ENCODE results near the gene POC1A. TPM values are rescaled to one million over a fixed set of nuclear protein-coding genes. Genes with fewer than 3 reads are reported as not detected.

POC1A gene
- polyA plus RNA-seq, 1 of the 3 experiments (the other 2 are of a cell fraction), result 11.7 TPM

DNA sequence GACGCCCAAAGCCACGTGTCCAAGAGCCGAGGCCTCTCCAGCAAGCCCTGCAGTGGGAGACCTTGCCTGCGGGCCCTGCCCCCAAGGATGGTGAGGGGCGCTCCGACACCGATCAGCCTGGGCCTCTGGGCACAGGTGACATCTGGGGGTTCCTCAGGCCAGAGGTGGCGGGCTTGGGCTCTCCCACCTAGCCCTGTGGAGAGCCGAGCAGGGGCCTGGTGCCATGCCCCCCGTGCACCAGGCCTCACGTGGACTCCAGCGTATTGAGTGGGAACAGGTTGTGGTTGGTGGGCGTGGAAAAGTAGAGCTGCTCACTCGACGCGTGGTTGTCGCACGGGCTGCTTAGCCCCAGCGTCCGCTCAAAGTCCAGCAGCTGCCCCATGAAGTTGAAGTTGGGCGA, 103.7 kb downstream of the POC1A start:
- peaks cover 26 to 52% of the 10 kb centered on the region in 2 experiments for H3K36me3 ChIP-seq (replicated peaks in 1 of 2; ENCODE audit: control insufficient read depth in 1 of 2, insufficient read depth in 2 of 2, low read length in 1 of 2)
- no peaks in the 10 kb centered on the region for H4K20me1 ChIP-seq (ENCODE audit: insufficient read depth)
- peak overlapping the region in 1 of 2 experiments; percentile 93; a peak in 2 of 4 replicates for H3K27ac ChIP-seq (ENCODE audit: low read depth in 2 of 2, low read length in 1 of 2)
- peaks cover 46% of the 10 kb centered on the region for H3F3A ChIP-seq (replicated peaks; ENCODE audit: insufficient read depth)
- H3K9me3 ChIP-seq, result no peaks in the 10 kb centered on the region
- H3K4me2 ChIP-seq, result no peak overlapping the region
- peaks cover 77% of the 10 kb centered on the region for H3K79me2 ChIP-seq (ENCODE audit: insufficient read depth)
- POLR2A ChIA-PET, result interaction anchor here (1.1 to 5.0 kb wide), 2 partner anchors 22 to 70 kb away, joined by 3 to 35 read pairs; no protein-coding TSS in a partner anchor
- no peak overlapping the region; a peak in 1 of 4 replicates for H3K4me3 ChIP-seq (ENCODE audit: low read depth in 2 of 2, low read length in 1 of 2)
- no peak overlapping the region for H3K9ac ChIP-seq
- CTCF ChIA-PET, result interaction anchor here (9.1 to 29.9 kb wide), 3 partner anchors 8 to 72 kb away, joined by 163 to 983 read pairs (median 189); no protein-coding TSS in a partner anchor
- H3K4me1 ChIP-seq (ENCODE audit: control insufficient read depth in 1 of 2, insufficient read depth in 2 of 2, low read depth in 1 of 2, low read length in 1 of 2), result peaks cover 43 to 88% of the 10 kb centered on the region in 2 experiments
- no peak for DNase-seq
- H3K9me2 ChIP-seq, result no peaks in the 10 kb centered on the region
- TF ChIP-seq, protein P1, sequence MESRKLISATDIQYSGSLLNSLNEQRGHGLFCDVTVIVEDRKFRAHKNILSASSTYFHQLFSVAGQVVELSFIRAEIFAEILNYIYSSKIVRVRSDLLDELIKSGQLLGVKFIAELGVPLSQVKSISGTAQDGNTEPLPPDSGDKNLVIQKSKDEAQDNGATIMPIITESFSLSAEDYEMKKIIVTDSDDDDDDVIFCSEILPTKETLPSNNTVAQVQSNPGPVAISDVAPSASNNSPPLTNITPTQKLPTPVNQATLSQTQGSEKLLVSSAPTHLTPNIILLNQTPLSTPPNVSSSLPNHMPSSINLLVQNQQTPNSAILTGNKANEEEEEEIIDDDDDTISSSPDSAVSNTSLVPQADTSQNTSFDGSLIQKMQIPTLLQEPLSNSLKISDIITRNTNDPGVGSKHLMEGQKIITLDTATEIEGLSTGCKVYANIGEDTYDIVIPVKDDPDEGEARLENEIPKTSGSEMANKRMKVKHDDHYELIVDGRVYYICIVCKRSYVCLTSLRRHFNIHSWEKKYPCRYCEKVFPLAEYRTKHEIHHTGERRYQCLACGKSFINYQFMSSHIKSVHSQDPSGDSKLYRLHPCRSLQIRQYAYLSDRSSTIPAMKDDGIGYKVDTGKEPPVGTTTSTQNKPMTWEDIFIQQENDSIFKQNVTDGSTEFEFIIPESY (IDR thresholded peaks at IDR 0.05; ENCODE audit: borderline replicate concordance, low read depth), result no peak
- TF ChIP-seq TAF1 (IDR thresholded peaks at IDR 0.05; ENCODE audit: borderline replicate concordance, low read depth, low read length) (no peak), YY1 (IDR thresholded peaks at IDR 0.05; ENCODE audit: low read depth) (no peak)
- TF ChIP-seq, protein P2, sequence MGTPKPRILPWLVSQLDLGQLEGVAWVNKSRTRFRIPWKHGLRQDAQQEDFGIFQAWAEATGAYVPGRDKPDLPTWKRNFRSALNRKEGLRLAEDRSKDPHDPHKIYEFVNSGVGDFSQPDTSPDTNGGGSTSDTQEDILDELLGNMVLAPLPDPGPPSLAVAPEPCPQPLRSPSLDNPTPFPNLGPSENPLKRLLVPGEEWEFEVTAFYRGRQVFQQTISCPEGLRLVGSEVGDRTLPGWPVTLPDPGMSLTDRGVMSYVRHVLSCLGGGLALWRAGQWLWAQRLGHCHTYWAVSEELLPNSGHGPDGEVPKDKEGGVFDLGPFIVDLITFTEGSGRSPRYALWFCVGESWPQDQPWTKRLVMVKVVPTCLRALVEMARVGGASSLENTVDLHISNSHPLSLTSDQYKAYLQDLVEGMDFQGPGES (IDR thresholded peaks at IDR 0.05; ENCODE audit: low read depth, low read length), result no peak
- no peak overlapping the region for H2AFZ ChIP-seq (ENCODE audit: low read depth)
- H3K27me3 ChIP-seq (ENCODE audit: insufficient read depth), result no peaks in the 10 kb centered on the region
- WGBS (ENCODE audit: low lambda C conversion rate), result 97% methylated on average over 13 of the region's 21 CpGs

- peaks cover 26 to 52% of the 10 kb centered on the region in 2 experiments for H3K36me3 ChIP-seq (replicated peaks in 1 of 2; ENCODE audit: control insufficient read depth in 1 of 2, insufficient read depth in 2 of 2, low read length in 1 of 2)
- H3K27me3 ChIP-seq (ENCODE audit: insufficient read depth), result no peaks in the 10 kb centered on the region
- H3K79me2 ChIP-seq (ENCODE audit: insufficient read depth), result peaks cover 66% of the 10 kb centered on the region
- H3K4me3 ChIP-seq (ENCODE audit: low read depth in 2 of 2, low read length in 1 of 2), result peak overlapping the region in 1 of 2 experiments; percentile 7; a peak in 1 of 4 replicates
- H3K9ac ChIP-seq, result no peak overlapping the region; the same call in 1 of the 2 replicates
- H3K27ac ChIP-seq (ENCODE audit: low read depth in 2 of 2, low read length in 1 of 2), result peak overlapping the region; percentile 93 to 100
- no peak for TF ChIP-seq MXI1 (IDR thresholded peaks at IDR 0.05; ENCODE audit: low read depth, low read length)
- TF ChIP-seq, protein P3, sequence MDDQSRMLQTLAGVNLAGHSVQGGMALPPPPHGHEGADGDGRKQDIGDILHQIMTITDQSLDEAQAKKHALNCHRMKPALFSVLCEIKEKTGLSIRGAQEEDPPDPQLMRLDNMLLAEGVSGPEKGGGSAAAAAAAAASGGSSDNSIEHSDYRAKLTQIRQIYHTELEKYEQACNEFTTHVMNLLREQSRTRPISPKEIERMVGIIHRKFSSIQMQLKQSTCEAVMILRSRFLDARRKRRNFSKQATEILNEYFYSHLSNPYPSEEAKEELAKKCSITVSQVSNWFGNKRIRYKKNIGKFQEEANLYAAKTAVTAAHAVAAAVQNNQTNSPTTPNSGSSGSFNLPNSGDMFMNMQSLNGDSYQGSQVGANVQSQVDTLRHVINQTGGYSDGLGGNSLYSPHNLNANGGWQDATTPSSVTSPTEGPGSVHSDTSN (IDR thresholded peaks at IDR 0.05), result no peak
- no peak for TF ChIP-seq SIN3A (IDR thresholded peaks at IDR 0.05; ENCODE audit: borderline replicate concordance, low read depth, low read length)
- TF ChIP-seq RCOR1 (IDR thresholded peaks at IDR 0.05; ENCODE audit: low read length), result no peak
- no peak for TF ChIP-seq POLR2AphosphoS5 (IDR thresholded peaks at IDR 0.05; ENCODE audit: low read depth, low read length)
- TF ChIP-seq, protein P1 (IDR thresholded peaks at IDR 0.05; ENCODE audit: borderline replicate concordance, low read depth), result no peak
- TF ChIP-seq REST (IDR thresholded peaks at IDR 0.05; ENCODE audit: low read depth, low read length), result no peak
- no peak for TF ChIP-seq RAD21 (IDR thresholded peaks at IDR 0.05; ENCODE audit: low read length)
- TF ChIP-seq RXRA (IDR thresholded peaks at IDR 0.05; ENCODE audit: borderline replicate concordance, low read depth), result no peak
- TF ChIP-seq TAF1 (IDR thresholded peaks at IDR 0.05; ENCODE audit: borderline replicate concordance, low read depth, low read length), result no peak
- TF ChIP-seq GABPA (IDR thresholded peaks at IDR 0.05; ENCODE audit: low read depth), result no peak
- no peak for DNase-seq
- H3K4me1 ChIP-seq (ENCODE audit: control insufficient read depth in 1 of 2, insufficient read depth in 2 of 2, low read depth in 1 of 2, low read length in 1 of 2), result peaks cover 47 to 97% of the 10 kb centered on the region in 2 experiments
- peaks cover 43% of the 10 kb centered on the region for H3F3A ChIP-seq (replicated peaks; ENCODE audit: insufficient read depth)
- H3K9me3 ChIP-seq, result no peaks in the 10 kb centered on the region
- 100% methylated on average over 2 of the region's 2 CpGs for WGBS (ENCODE audit: low lambda C conversion rate)
- H3K4me2 ChIP-seq, result no peak overlapping the region
- no peaks in the 10 kb centered on the region for H3K9me2 ChIP-seq
- ChIA-PET CTCF (interaction anchor here (9.1 to 29.9 kb wide), 3 partner anchors 7 to 73 kb away, joined by 163 to 983 read pairs (median 189); no protein-coding TSS in a partner anchor), POLR2A (interaction anchor here (1.1 to 7.2 kb wide), 4 partner anchors 19 to 71 kb away, joined by 3 to 74 read pairs (median 30); partner anchors contain the start of gene RPL29)
- no peaks in the 10 kb centered on the region for H4K20me1 ChIP-seq (ENCODE audit: insufficient read depth)
- no peak overlapping the region for H2AFZ ChIP-seq (ENCODE audit: low read depth)
Observed at GRCh38 chr3:52049503-52049902, 104.7 kb downstream of the POC1A start.
